Calu3 (cell line): ENCODE results near the gene ASB13. TPM values are rescaled to one million over a fixed set of nuclear protein-coding genes. Genes with fewer than 3 reads are reported as not detected.
A peak's percentile ranks its signal among the peaks of the same experiment; 100 is the strongest.

Source experiments
- BruUV-seq: library from RNA; stranded (reverse); fragments of 400-500 nt; replicated peaks from 2 replicates; lab custom pipeline; 2021; lab: Mats Ljungman, UMichigan
- CTCF ChIA-PET: fragments of 300-600 bp; sonication (Branson Sonifier 250); formaldehyde crosslinking; loops from one replicate; lab custom pipeline; 2022; ENCODE audit warnings: antibody characterized with exemption; lab: Charles Lee
- DNase-seq: peaks from one replicate; pipeline ENCODE4 v3.0.0; 2022
- H3K27ac Mint-ChIP-seq: one replicate; pipeline ENCODE4 v1.8.0; 2022; ENCODE audit warnings: mixed read lengths; ENCODE audit not compliant: unreplicated experiment
- H3K27me3 Mint-ChIP-seq: one replicate; pipeline ENCODE4 v1.8.0; 2022; ENCODE audit warnings: mixed read lengths; ENCODE audit not compliant: unreplicated experiment
- H3K36me3 Mint-ChIP-seq: one replicate; pipeline ENCODE4 v1.8.0; 2022; ENCODE audit warnings: mild to moderate bottlenecking, moderate library complexity, mixed read lengths; ENCODE audit not compliant: insufficient read depth, unreplicated experiment
- H3K4me1 Mint-ChIP-seq: one replicate; pipeline ENCODE4 v1.8.0; 2022; ENCODE audit warnings: mild to moderate bottlenecking, low read depth, mixed read lengths; ENCODE audit not compliant: unreplicated experiment
- H3K4me3 Mint-ChIP-seq: one replicate; pipeline ENCODE4 v1.8.0; 2022; ENCODE audit warnings: mild to moderate bottlenecking, low read depth, moderate library complexity, mixed read lengths; ENCODE audit not compliant: unreplicated experiment
- H3K9me3 Mint-ChIP-seq: one replicate; pipeline ENCODE4 v1.8.0; 2022; ENCODE audit warnings: low read depth, mixed read lengths; ENCODE audit not compliant: unreplicated experiment
- intact Hi-C: fragments of 100-400 bp; cut with micrococcal nuclease; formaldehyde crosslinking; loops from one replicate; pipeline ENCODE4 v1.10.0; 2022; ENCODE audit not compliant: unreplicated experiment
- total RNA-seq: library from RNA; stranded (reverse); gene quantifications from 2 replicates; pipeline ENCODE4 v1.2.3, GENCODE V29; 2022
- TF ChIP-seq, protein P1 (sequence below): fragments of 200-600 bp; IDR thresholded peaks from one replicate; pipeline ENCODE4 v1.8.0; 2022; ENCODE audit warnings: antibody characterized with exemption; ENCODE audit not compliant: unreplicated experiment

ASB13 gene
- total RNA-seq, 1 experiment from 2014 or later, result 21.6 TPM

DNA sequence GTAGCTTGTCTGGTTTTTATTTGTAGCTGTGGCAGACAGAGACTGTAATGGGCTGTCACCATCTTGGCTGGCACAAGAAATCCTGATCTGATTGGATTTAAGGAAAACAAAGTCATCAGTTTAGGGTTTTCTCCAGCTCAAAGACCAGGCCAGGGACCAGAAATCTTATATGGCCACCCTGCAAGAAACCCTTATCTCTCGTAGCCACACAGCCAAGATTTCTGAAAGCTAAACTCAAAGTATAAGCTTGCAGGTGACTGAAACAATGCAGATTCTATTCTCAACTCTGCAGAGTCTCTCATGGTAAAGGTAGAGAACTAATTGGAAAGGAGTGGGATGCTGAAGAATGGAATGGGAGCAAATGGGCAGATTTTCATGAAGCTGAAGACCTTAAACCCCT lies 3.2 kb upstream of the ASB13 start:
- no TSS peak for BruUV-seq
- CTCF ChIA-PET, result interaction anchor here (0.7 kb wide), 1 partner anchor 826 kb away, joined by 5 read pairs; no protein-coding TSS in a partner anchor
- intact Hi-C loops, result no loop called here
- Mint-ChIP-seq H3K36me3 (peaks cover 21% of the 10 kb centered on the region), H3K9me3 (peaks cover 5% of the 10 kb centered on the region), H3K27me3 (no peaks in the 10 kb centered on the region), H3K27ac (no peak overlapping the region), H3K4me1 (no peaks in the 10 kb centered on the region), H3K4me3 (no peak overlapping the region)
- TF ChIP-seq, protein P1, sequence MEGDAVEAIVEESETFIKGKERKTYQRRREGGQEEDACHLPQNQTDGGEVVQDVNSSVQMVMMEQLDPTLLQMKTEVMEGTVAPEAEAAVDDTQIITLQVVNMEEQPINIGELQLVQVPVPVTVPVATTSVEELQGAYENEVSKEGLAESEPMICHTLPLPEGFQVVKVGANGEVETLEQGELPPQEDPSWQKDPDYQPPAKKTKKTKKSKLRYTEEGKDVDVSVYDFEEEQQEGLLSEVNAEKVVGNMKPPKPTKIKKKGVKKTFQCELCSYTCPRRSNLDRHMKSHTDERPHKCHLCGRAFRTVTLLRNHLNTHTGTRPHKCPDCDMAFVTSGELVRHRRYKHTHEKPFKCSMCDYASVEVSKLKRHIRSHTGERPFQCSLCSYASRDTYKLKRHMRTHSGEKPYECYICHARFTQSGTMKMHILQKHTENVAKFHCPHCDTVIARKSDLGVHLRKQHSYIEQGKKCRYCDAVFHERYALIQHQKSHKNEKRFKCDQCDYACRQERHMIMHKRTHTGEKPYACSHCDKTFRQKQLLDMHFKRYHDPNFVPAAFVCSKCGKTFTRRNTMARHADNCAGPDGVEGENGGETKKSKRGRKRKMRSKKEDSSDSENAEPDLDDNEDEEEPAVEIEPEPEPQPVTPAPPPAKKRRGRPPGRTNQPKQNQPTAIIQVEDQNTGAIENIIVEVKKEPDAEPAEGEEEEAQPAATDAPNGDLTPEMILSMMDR, result no peak
- no peak for DNase-seq

DNA sequence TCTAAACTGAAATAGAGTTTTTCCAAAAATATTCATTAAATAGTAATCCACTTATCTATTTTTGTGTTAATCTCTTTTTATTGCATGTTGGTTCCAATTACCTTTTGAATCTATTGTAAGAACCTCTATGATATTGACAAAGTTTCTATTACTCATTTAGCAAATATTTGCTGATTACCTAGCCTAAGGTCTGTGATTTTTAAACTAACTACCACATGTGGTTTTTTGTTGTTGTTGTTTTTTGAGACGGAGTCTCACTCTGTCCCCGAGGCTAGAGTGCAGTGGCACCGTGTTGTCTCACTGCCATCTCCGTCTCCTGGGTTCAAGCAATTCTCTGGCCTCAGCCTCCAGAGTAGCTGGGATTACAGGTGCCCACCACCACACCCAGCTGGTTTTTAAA lies 2.0 kb upstream of the ASB13 start:
- CTCF ChIA-PET, result interaction anchor here (0.6 kb wide), 1 partner anchor 20 kb away, joined by 5 read pairs; no protein-coding TSS in a partner anchor
- no TSS peak for BruUV-seq
- Mint-ChIP-seq H3K9me3 (peaks cover 5% of the 10 kb centered on the region), H3K36me3 (peaks cover 21% of the 10 kb centered on the region), H3K27me3 (no peaks in the 10 kb centered on the region), H3K27ac (no peak overlapping the region), H3K4me3 (no peak overlapping the region), H3K4me1 (peaks cover 10% of the 10 kb centered on the region)
- intact Hi-C loops, result no loop called here
- DNase-seq, result no peak
- TF ChIP-seq, protein P1, result no peak

DNA sequence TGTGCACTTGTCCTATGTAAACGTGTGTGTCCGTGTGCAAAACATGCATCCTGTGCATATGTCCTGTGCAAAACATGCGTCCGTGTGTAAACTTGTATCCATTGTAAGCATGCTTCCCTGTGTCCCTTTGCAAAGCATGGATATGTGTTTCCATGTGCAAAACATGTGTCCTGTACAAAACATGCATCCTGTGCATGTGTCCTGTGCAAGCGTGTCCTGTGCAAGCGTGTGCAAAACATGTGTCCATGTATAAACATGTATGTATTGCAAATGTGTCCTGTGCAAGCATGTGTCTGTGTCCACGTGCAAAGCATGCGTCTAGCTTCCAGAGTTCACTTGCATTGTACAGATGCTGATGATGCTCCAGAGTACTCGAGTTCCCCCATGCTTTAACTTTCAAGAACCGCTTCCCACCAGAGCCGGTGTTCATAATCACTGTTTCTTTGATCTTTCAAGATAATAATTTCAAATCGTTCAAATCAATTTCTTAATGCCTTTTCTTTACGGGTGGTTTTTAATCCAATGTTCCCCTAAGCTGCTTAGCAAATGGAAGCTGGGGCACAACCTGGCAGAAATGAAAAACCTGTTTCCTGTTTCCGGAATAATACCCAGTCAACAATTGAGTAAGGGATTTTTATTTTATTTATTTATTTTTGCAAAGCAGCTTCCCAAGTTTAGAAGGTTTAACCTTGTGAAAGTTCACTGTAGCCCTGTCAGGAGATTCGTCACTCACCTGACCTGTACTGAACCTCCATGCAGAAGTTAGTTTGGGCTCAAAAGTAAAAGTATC lies 641 bp upstream of the ASB13 start:
- DNase-seq, result no peak
- no peaks in the 10 kb centered on the region for H3K9me3 Mint-ChIP-seq
- H3K36me3 Mint-ChIP-seq, result peaks cover 21% of the 10 kb centered on the region
- H3K4me1 Mint-ChIP-seq, result peaks cover 10% of the 10 kb centered on the region
- no TSS peak for BruUV-seq
- intact Hi-C loops, result no loop called here
- H3K4me3 Mint-ChIP-seq, result peak overlapping the region; percentile 79
- no peaks in the 10 kb centered on the region for H3K27me3 Mint-ChIP-seq
- TF ChIP-seq, protein P1, result no peak
- H3K27ac Mint-ChIP-seq, result no peak overlapping the region
- CTCF ChIA-PET, result no interaction called here

DNA sequence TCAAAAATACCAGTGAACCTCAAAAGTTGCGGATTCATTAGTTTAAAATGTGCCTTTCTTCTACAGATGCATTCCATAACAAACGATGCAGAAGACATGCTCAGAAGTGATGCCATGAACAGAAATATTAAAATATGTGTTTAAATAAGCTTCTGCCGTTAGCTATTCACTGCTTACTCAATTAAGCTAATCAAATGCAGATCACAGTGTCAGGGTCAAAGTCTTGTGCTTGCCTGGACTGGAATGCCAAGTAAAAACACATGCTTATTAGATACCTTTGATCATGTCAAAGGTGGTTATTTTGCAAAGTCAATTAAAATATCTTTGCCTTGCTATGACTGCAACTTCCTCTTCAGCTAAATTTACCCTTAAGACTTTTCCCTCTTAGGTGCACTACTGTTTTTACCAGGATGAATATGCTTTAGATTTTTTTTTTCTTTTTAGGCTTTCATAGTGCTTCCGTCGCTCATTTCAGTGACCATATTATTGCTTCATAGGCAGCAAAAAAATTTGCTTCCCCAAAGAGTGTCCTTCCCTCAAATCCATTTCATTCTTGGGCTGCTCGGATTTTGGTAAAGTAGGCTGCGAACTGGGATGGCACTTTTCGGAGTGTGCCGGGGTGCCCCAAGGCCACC lies 905 bp downstream of the ASB13 start:
- no peak for DNase-seq
- CTCF ChIA-PET, result no interaction called here
- H3K27ac Mint-ChIP-seq, result no peak overlapping the region
- H3K9me3 Mint-ChIP-seq, result no peaks in the 10 kb centered on the region
- intact Hi-C loops, result no loop called here
- peaks cover 18% of the 10 kb centered on the region for H3K4me1 Mint-ChIP-seq
- peak overlapping the region; percentile 79 for H3K4me3 Mint-ChIP-seq
- H3K27me3 Mint-ChIP-seq, result no peaks in the 10 kb centered on the region
- TF ChIP-seq, protein P1, result no peak
- TSS peak; percentile 67 for BruUV-seq
- peaks cover 21% of the 10 kb centered on the region for H3K36me3 Mint-ChIP-seq
